ENCODE results near the gene ST6GAL1.
A peak's percentile ranks its signal among the peaks of the same experiment; 100 is the strongest.
"Not testable (repeated sequence)": the region's sequence is repeated elsewhere in the genome, so short reads cannot be mapped to it uniquely, and the experiment has no call there.

The ST6GAL1 gene

GRCh38 chr3:187025254-187025655 lies 94.9 kb downstream of the ST6GAL1 start:
- DNase-seq = no peak

- no peak for DNase-seq
These were observed 95.5 kb downstream of the ST6GAL1 start for GRCh38 chr3:187025656-187026316.

DNA sequence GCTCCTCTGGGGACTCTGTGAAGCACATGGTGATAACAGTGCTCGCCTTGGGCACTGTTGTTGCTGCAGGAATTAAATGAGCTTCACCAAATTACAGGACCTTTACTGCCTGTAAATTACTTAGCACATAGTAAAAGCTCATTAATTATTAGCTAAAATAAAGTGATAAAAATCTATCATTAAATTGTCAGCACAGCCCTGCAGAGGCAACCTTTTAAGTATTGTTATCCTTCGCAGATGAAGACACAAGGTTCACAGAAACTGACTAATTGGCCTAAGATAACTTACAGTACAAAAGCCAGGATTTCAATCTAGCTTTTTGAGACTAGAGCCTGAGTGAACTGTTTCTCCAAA lies 96.0 kb downstream of the ST6GAL1 start:
- DNase-seq = no peak

DNA sequence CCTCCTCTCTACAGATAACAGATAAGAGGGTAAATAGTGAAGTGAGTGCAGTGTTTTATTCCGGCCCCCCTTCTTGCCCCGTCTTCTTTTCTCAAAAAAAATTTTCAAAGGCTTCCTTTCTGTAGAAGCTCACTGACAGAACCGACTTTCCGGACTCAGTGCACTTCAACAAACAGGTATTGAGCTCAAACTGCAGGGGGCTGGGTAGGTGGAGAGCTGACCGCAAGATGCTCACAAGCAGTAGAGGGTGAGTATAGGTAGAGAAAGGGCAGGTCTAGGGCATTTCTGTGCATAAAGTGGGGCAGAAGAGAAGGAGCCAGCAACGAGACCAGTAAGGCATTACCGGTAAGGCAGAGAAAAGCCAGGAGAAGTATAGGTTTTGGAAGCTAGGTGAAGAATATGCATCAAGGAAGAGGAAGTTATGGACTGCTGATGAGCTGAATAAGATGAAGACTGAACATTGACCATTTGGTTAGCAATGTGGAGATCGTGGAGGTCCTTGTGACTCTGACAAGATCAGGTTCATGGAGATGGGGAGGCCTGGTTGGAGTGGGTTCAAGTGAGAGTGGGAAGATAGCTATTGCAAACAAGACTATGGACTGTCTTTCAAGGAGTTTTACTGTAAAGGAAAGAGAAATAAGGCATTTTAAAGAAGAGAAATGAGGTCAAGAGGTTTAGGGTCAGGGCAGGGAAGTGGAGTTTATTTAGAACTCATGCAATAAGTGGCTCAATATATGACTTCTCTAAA lies 97.4 kb downstream of the ST6GAL1 start:
- DNase-seq = no peak

- DNase-seq = no peak
These were observed 101.6 kb downstream of the ST6GAL1 start for GRCh38 chr3:187031934-187032333.

GRCh38 chr3:187036394-187036793 lies 106.1 kb downstream of the ST6GAL1 start:
- DNase-seq = no peak

- DNase-seq = no peak
These were observed 108.9 kb downstream of the ST6GAL1 start for GRCh38 chr3:187039100-187039722.

- no peak for DNase-seq
These were observed 109.5 kb downstream of the ST6GAL1 start for GRCh38 chr3:187039723-187040414.

- DNase-seq = peak; percentile 84
These were observed 110.4 kb downstream of the ST6GAL1 start for GRCh38 chr3:187040516-187041361.

DNA sequence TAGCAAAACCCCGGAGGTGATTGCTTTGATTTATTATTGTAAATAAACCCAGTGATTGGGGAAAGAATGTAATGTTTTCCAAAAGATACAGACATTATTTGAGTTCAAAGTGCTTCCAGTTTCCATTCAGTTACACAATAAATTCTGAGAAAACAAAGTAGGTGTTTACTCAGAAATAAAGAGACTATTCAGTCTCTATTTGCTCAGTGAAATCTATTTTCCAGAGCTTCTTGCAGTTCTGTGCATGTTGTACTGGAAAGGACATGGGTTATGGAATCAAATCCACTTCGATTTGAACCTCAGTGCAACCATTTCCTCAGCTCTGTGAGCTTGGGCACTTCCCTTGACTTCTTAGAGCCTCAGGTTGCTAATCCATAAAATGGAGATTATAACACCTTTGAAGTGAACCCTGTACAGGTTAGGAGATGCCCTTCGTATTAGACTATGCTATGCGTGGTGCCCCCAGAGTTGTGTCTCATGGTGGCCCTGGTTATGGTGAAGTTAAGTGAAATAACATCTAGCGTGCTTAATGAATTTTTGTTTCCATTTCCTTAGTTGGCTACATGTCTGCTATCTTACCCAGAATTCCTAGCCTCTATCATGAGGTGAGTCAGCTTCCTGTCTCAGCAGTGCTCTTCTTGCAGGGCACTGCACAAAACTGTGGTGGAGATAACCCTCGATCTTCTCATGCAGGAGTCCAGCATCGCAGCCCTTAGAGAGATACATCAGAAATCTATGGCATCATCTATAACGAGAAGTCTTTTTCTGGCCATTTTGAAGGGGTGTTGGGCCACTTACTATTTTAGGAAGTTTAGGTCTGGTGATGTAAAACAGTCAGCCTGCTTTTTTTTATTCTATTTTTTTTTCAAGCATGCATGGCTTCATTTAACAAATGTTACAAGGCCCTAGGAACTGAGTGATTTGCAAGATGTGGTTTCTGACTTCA lies 111.3 kb downstream of the ST6GAL1 start:
- DNase-seq = peak; percentile 66

DNA sequence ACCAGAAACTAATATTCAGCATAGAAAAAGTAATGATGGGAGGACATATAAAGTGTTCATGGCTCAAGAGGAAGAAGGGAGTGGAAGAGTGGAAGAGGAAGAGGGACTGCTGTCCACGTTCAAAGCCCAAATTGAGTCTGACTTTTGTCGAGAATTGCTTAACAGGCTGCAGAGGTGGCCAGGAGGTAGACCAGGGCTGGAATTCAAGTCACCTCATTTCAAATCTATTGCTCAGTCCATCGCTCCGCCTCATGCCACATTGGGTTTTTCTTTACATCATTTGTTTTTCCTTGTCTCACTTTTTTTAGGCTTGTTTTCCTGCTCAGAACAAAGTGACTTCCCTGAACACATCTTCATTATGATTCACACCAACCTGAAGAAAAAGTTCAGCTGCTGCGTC lies 112.0 kb downstream of the ST6GAL1 start:
- no peak for DNase-seq

- no peak for DNase-seq
These were observed 112.6 kb downstream of the ST6GAL1 start for GRCh38 chr3:187042874-187043458.

- peak; percentile 37 for DNase-seq
These were observed 113.9 kb downstream of the ST6GAL1 start for GRCh38 chr3:187044206-187044605.

GRCh38 chr3:187044867-187045552 lies 114.7 kb downstream of the ST6GAL1 start:
- peak; percentile 28 for DNase-seq

- no peak for DNase-seq
These were observed 115.7 kb downstream of the ST6GAL1 start for GRCh38 chr3:187046033-187046432.

GRCh38 chr3:187049462-187050101 lies 119.3 kb downstream of the ST6GAL1 start:
- DNase-seq = no peak

DNA sequence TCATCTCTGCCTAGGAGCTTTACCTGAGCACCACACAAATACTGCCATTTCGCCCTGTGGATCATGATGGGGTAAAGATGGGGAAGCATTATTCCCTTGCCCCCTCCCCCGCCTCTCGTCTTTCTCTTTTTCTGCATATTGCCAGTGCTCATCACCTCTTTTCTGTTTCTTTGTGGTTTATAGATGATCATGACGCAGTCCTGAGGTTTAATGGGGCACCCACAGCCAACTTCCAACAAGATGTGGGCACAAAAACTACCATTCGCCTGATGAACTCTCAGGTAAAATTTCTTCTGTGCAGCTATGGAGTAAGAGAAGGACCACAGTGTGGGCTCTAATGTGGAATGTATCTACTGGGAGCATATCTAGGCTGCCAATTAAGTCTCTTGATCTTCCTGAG lies 120.7 kb downstream of the ST6GAL1 start:
- no peak for DNase-seq

DNA sequence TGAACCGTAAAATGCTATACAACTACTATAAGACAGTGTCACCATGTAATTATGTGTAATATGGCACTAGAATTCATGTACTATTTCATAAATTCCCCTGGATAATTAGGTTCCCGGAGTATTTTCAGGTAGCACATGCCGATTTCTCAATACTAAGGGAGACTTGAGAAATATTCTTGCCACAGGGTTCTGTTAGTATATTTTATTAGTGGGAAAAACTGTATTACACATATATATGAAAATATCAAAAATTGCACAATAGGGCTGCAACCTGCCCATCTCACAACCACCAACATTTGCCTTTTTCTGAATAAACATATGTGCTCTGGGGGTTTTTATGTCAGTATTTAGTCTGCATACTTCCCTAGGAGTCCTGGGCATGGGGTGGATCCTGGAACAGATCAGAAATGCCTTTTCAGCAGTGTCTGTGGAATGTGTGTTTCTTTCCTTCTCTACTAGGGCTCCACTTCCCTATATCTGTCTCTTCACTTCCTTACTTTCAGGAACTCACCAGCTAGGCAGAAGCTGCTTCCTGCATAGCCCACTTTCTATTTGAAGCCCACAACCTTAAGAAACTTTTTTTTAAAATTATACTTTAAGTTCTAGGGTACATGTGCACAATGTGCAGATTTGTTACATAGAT lies 121.5 kb downstream of the ST6GAL1 start:
- no peak for DNase-seq

- not testable (repeated sequence) for DNase-seq
These were observed 122.1 kb downstream of the ST6GAL1 start for GRCh38 chr3:187052427-187052826.
